ENCODE data around the gene TMEM151B.
"Not testable (repeated sequence)": the region's sequence is repeated elsewhere in the genome, so short reads cannot be mapped to it uniquely, and the experiment has no call there.

TMEM151B gene

DNA sequence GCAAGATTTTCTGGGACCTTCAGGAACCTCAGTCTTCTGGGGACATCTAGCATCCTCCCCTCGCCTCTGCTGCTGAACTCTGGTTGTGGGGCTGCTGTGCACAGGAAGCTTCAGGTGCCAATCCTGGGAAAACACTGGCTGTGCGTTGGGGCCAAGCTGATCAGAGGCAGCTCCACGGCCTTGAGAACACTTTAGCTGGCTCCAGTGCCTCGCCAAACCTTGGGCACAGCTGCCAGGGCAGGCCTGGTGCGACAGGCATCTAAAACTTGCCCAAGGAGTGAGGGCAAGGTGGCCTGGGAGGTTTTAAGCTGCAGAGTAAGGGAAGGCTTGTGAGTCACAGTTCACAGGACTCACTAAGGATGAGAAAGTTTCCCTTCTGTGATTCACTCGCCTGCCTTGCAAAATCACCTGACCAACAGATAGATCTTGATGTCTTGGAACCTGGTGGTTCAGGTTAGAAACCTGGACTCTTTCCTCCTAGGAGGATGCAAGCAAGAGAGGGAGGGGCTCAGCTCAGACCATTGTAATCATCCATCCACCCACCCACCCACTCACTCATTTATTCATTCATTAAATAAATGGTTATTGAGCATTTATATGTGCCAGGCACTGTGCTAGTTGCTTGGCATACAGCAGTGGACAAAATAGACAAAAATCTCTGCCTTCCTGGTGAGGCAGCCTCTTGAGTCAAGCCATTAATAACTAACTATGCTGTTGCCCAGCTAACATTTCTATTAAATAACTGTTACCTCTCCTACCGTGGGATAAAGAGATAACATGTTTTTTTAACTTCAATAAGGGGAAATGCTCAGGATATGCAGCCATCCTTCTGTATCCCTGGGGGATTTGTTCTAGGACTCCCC, 69.7 kb downstream of the TMEM151B start:
- in situ Hi-C loops (cut with MboI; ENCODE audit: low pct_unique_long_range_greater_than_20kb, low sequenced_read_pairs, unreplicated experiment), result loop anchor here (25.0 kb wide), 1 partner anchor 178 kb away; the partner anchor contains the start of gene CAPN11
- no peak for DNase-seq (ENCODE audit: low spot score)
- no peak for TF ChIP-seq CTCF (IDR thresholded peaks at IDR 0.05; ENCODE audit: extremely low read depth, insufficient read depth, missing control alignments)

DNA sequence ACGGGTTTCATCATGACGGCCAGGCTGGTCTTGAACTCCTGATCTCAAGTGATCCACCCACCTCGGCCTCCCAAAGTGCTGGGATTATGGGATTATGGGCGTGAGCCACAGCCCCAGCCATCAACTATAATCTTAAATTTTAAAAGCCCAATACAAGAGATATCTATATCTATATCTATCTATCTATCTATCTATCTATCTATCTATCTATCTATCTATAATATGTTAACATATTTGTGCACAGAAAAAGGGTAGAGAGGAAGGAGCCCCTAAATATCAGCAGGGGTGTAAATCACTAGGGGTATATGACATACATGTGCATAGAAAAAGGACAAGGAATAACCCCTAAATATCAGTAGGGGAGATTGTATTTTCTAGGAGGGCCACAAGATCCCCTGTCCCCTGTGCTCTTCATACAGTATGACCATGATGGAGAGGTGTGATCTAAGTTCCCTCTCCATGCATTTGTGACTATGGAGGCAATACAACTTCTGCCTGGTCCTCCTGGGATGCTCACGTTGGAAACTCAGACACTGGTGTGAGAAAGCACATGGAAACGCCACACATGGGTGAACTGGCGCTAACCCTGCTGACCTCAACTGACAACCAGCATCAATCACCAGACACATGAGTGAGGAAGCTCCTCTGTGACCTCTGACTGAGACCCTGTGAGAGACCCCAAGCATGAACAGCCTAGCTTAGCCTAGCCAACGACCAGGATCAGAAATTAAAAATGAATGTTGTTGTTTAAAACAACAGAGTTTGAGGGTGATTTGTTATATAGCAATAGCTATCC, 71.0 kb downstream of the TMEM151B start:
- no peak for DNase-seq (ENCODE audit: low spot score)
- TF ChIP-seq CTCF (IDR thresholded peaks at IDR 0.05; ENCODE audit: extremely low read depth, insufficient read depth, missing control alignments), result no peak
- in situ Hi-C loops (cut with MboI; ENCODE audit: low pct_unique_long_range_greater_than_20kb, low sequenced_read_pairs, unreplicated experiment), result loop anchor here (25.0 kb wide), 1 partner anchor 179 kb away; the partner anchor contains the start of gene CAPN11

GRCh38 chr6:44342052-44342451, 71.8 kb downstream of the TMEM151B start:
- TF ChIP-seq CTCF (IDR thresholded peaks at IDR 0.05; ENCODE audit: extremely low read depth, insufficient read depth, missing control alignments), result no peak
- in situ Hi-C loops (cut with MboI; ENCODE audit: low pct_unique_long_range_greater_than_20kb, low sequenced_read_pairs, unreplicated experiment), result loop anchor here (25.0 kb wide), 1 partner anchor 180 kb away; the partner anchor contains the start of gene CAPN11
- DNase-seq (ENCODE audit: low spot score), result no peak

- TF ChIP-seq CTCF (IDR thresholded peaks at IDR 0.05; ENCODE audit: extremely low read depth, insufficient read depth, missing control alignments), result no peak
- in situ Hi-C loops (cut with MboI; ENCODE audit: low pct_unique_long_range_greater_than_20kb, low sequenced_read_pairs, unreplicated experiment), result loop anchor here (25.0 kb wide), 1 partner anchor 180 kb away; the partner anchor contains the start of gene CAPN11
- DNase-seq (ENCODE audit: low spot score), result no peak
These were observed 72.2 kb downstream of the TMEM151B start, which contains the start of gene SPATS1 for GRCh38 chr6:44342489-44342888. Gene SPATS1, plus strand, starts transcription at chr6:44342650. Its CDS starts 446 bp downstream, at chr6:44343096.

DNA sequence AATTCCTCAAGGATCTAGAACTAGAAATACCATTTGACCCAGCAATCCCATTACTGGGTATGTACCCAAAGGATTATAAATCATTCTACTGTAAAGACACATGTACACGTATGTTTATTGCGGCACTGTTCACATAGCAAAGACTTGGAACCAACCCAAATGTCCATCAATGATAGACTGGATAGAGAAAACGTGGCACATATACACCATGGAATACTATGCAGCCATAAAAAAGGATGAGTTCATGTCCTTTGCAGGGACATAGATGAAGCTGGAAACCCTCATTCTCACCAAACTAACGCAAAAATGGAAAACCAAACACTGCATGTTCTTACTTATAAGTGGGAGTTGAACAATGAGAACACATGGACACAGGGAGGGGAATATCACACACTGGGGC, 76.6 kb downstream of the TMEM151B start:
- in situ Hi-C loops (cut with MboI; ENCODE audit: low pct_unique_long_range_greater_than_20kb, low sequenced_read_pairs, unreplicated experiment), result loop anchor here (25.0 kb wide), 1 partner anchor 185 kb away; the partner anchor contains the start of gene CAPN11

DNA sequence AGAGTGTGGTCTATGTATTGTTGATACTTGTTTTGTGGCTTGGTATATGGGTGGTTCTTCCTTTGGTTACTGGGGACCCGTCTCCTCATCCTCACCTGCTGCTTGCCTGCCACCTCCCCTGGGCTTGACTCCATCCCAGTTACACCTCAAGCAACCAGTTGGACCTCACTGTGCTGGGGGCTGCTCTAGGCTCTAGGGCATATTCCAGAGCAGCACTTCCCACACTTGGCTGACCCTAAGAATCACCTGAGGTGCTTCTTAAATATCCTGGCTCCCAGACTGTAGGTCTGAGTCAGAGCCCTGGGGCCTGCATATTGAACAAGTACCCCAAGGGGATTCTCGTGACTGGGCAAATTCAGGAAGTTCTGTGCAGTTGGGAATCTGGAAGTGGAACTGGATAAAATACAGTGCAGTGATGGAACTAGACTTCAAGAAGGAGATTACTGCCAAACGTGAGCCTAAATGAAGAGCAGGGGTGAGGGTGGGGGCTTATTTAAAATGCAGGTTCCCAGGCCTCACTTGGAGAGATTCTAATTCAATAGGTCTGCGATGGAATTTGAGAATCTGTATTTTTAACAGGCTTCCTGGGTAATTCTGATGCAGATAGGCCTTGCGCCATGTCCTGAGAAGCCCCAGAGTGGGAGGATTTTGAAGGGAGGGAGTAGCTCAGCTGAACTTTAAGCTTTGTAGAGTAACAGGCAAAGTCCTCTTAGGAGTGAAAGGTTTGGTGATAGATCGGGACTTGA, 79.8 kb downstream of the TMEM151B start:
- TF ChIP-seq CTCF (IDR thresholded peaks at IDR 0.05; ENCODE audit: extremely low read depth, insufficient read depth, missing control alignments), result no peak
- no peak for DNase-seq (ENCODE audit: low spot score)
- in situ Hi-C loops (cut with MboI; ENCODE audit: low pct_unique_long_range_greater_than_20kb, low sequenced_read_pairs, unreplicated experiment), result loop anchor here (25.0 kb wide), 1 partner anchor 188 kb away; the partner anchor contains the start of gene CAPN11

More for the DNA sequence above, 76.6 kb downstream of the TMEM151B start:
- not testable (repeated sequence) for DNase-seq (ENCODE audit: low spot score)

DNA sequence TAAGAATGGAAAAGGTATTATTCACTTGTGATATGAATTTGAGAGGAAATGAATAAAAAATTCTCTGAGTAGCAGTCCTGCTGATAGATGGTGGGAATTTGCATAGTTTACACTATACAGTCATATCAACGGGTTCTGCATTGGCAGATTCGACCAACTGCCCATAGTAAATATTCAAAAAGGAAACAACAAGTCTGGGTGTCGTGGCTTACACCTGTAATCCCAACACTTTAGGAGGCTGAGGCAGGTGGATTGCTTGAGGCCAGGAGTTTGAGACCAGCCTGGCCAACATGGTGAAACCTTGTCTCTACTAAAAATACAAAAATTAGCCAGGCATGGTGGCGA, 80.4 kb downstream of the TMEM151B start:
- in situ Hi-C loops (cut with MboI; ENCODE audit: low pct_unique_long_range_greater_than_20kb, low sequenced_read_pairs, unreplicated experiment); DNase-seq (ENCODE audit: low spot score): not testable (repeated sequence)

Data from GM13977 (cell line).